Naive thymus-derived CD8-positive, alpha-beta T cell (primary cell): Measurements from ENCODE around the gene NUP98. TPM values are rescaled to one million over a fixed set of nuclear protein-coding genes. Genes with fewer than 3 reads are reported as not detected.
A peak's percentile ranks its signal among the peaks of the same experiment; 100 is the strongest.

Experiments
- ATAC-seq, 2 donors: fragments of 150-1000 bp; cut with Tn5 transposase in 1 of 2; sonication (Bioruptor Pico), chemical (Tn5 transposase) in 1 of 2; 1 replicate in 1 of 2; 2 replicates in 1 of 2; pipeline ENCODE4 v1.10.0; 2021; ENCODE audit warnings: mild to moderate bottlenecking in 2 of 2, moderate library complexity in 2 of 2
- POLR2A ChIA-PET: fragments of 350-600 bp; sonication (Branson Sonifier 250); formaldehyde crosslinking; loops from one replicate; lab custom pipeline; 2021; ENCODE audit warnings: antibody characterized with exemption; lab: Charles Lee
- DNase-seq, 10 donors: peaks; one replicate each; pipeline versions ENCODE4 v3.0.0 to v3.0.0-alpha.2; 2020 to 2022
- H3K27ac Mint-ChIP-seq, 10 donors: one replicate each; pipeline ENCODE4 v1.8.0; 2020 to 2022; ENCODE audit warnings: mild to moderate bottlenecking in 10 of 10, mixed read lengths in 10 of 10, moderate library complexity in 4 of 10, inconsistent platforms in 1 of 10
- H3K27me3 Mint-ChIP-seq, 5 donors: one replicate each; pipeline ENCODE4 v1.8.0; 2021 to 2022; ENCODE audit warnings: mixed read lengths in 5 of 5
- H3K36me3 Mint-ChIP-seq, 3 donors: one replicate each; pipeline ENCODE4 v1.8.0; 2020 to 2022; ENCODE audit warnings: mixed read lengths in 3 of 3, mild to moderate bottlenecking in 2 of 3, inconsistent platforms in 1 of 3
- H3K4me1 Mint-ChIP-seq, 4 donors: one replicate each; pipeline ENCODE4 v1.8.0; 2021 to 2022; ENCODE audit warnings: mixed read lengths in 4 of 4
- H3K4me3 Mint-ChIP-seq, 10 donors: one replicate each; pipeline ENCODE4 v1.8.0; 2020 to 2022; ENCODE audit warnings: mild to moderate bottlenecking in 10 of 10, mixed read lengths in 10 of 10, moderate library complexity in 6 of 10, inconsistent platforms in 1 of 10
- H3K9me3 Mint-ChIP-seq, 9 donors: one replicate each; pipeline ENCODE4 v1.8.0; 2020 to 2022; ENCODE audit warnings: mixed read lengths in 9 of 9, mild to moderate bottlenecking in 3 of 9, inconsistent platforms in 1 of 9, moderate library complexity in 1 of 9
- polyA plus RNA-seq, 3 donors: library from polyadenylated mRNA; unstranded; fragments of 300-500 nt; fragmentation: Illumina TruSeq; gene quantifications; one replicate each; pipeline ENCODE4 v1.2.3, GENCODE V29; 2021
- total RNA-seq, 8 experiments: library from RNA in 2 of 8; stranded (reverse) in 2 of 8; gene quantifications; one replicate each; pipeline ENCODE4 v1.2.3 and lab custom pipeline; 2021 to 2026

The NUP98 gene
- total and polyA plus RNA-seq, 5 experiments from 2014 or later: 31.8 to 126 (median 50.9) TPM

DNA sequence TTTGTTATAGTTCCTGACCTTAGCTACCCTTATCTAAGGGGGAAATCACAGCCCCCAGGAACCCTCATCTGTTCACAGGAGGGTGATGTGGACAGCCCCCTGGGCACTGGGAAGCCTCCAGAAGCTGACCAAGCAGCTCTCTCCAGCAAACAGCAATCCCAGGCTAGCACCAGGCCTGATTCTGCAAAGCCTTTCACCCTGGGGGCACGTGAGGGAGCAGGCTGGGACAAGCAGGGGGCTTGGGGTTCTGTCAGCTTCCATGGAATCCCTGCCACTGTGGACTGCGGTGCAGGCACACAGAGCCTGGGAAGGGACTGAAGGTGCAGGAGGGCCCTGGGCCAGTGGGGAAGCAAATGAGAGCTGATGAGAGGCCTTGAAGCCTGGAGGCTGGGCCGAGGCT is 13.1 kb upstream of the NUP98 start:
- ATAC-seq: no peak
- H3K4me1 Mint-ChIP-seq: peaks cover 12 to 30% (median 17%) of the 10 kb centered on the region in 4 donors
- peaks cover 0 to 2% (median 0%) of the 10 kb centered on the region in 3 donors for H3K36me3 Mint-ChIP-seq
- no peaks in the 10 kb centered on the region for H3K27me3 Mint-ChIP-seq
- DNase-seq: no peak
- no peak overlapping the region for H3K4me3 Mint-ChIP-seq
- POLR2A ChIA-PET: no interaction called here
- no peaks in the 10 kb centered on the region for H3K9me3 Mint-ChIP-seq
- no peak overlapping the region for H3K27ac Mint-ChIP-seq

DNA sequence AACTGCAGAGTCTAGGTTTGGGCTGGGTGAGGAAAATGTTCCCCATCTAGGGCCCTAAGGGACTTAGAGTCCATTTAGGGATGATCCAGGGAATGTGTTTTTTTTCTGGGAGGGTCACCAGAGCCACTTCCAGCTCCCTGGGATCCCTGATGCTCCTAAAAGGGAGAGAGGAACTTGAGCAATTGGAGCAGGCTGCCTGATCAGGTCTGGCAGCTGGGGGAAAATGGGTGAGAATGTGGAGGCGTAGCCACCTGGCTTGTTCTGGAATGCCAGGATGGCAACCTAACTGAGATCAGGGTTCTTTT is 12.2 kb upstream of the NUP98 start:
- ATAC-seq (no peak), DNase-seq (no peak)
- Mint-ChIP-seq H3K27me3 (no peaks in the 10 kb centered on the region), H3K4me1 (peaks cover 12 to 30% (median 17%) of the 10 kb centered on the region in 4 donors), H3K36me3 (peaks cover 0 to 2% (median 0%) of the 10 kb centered on the region in 3 donors), H3K27ac (peak overlapping the region in 4 of 10 donors; percentile 18 to 74 (median 58)), H3K9me3 (no peaks in the 10 kb centered on the region), H3K4me3 (peak overlapping the region in 2 of 10 donors; percentile 13 to 48)
- POLR2A ChIA-PET: interaction anchor here (0.9 to 4.0 kb wide), 6 partner anchors 11 to 263 kb away, joined by 3 to 29 read pairs (median 7); partner anchors contain the start of genes NUP98 and STIM1

DNA sequence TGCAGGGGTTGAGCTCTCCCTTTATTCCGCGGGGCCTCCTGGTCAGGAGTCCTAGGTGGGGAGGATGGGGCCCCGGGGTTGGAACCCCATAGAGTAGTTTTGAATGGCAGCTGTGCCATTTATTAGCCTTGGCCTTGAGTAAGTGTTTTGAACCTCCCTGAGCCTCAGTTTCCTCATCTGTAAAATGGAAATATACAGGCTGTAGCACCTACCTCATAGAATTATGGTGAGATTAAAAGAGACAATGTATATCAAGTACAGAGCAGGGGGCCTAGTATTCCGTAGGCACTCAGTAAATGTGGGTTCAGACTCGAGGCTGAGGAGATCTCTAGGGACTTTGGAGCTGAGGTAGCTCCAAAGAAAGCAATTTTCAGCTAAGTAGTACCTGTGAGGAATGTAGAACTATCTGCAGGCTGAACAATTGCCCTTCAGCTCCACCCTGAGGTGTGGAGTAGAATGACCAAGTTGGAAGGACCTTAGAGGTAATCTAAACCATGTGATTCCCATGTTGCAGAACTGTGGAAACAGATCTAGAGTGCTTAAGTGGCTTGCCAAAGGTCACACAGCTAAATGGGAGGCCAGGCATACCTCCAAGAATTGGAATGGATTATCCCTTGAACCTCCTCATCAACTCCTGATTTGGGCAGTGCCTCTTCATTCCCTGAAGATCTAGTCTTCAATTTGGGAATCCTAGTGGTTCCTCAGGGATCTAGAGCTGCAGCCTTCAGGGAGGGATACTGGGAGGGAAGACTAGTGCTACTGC is 11.7 kb upstream of the NUP98 start:
- Mint-ChIP-seq H3K27ac (peak overlapping the region; percentile 58 to 92 (median 80)), H3K36me3 (peaks cover 0 to 2% (median 0%) of the 10 kb centered on the region in 3 donors), H3K9me3 (no peaks in the 10 kb centered on the region), H3K4me3 (peak overlapping the region; percentile 86 to 100 (median 96)), H3K27me3 (no peaks in the 10 kb centered on the region), H3K4me1 (peaks cover 12 to 30% (median 17%) of the 10 kb centered on the region in 4 donors)
- ATAC-seq (peak; percentile 72 to 85), DNase-seq (peak in 9 of 10 donors; percentile 33 to 74 (median 50))
- POLR2A ChIA-PET: interaction anchor here (0.7 to 4.0 kb wide), 9 partner anchors 10 to 263 kb away, joined by 3 to 29 read pairs (median 4); partner anchors contain the start of genes NUP98, RHOG and STIM1

DNA sequence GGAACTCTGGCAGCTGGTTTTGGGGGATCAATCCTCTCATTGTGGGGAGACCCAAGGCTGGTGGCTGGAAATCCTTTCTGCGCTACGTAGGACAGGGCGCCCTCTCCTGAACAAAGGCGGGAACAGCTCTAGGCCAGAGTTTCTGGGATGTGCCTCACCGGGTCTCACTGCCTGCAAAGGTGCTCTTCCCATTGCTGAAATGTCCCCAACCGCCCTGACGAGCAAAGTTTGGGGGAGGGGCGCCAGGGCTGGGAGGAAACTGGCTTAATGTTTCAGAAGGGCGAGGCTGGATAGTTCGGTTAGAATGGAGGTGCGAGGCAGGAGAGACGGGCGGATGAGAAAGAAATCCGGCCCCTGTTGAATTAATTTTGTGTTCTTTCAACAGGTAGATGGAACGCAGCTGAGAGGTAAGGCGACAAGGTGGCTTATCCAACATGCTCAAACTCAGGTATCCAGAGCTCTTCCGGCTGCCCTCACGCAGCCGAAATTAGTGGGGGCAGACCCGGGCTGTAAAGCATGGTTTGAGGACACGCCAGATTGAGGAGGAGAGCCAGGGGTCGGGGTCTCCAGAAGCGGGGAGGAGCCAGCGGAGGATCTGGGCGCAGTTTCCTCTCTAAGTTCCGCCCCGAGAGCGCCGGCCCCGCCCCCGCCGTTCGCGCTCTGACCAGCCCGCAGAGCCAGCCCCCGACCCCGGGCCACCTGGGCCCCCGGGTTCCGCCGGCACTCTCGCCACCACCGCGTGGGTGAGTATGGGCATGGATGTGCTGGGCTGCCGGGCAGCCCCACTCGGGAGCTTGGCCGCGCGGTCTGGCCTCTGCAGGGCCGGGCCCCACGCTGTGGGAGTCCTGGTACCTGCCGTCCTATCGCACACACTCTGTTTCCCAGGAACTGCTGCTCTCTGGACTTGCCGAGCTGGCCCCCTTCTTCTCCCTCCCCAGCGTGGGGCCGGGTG is 10.8 kb upstream of the NUP98 start, which contains the start of gene PGAP2:
Gene PGAP2, plus strand, starts transcription at position 652 of the 952 bp plus-strand sequence. CDS start 2,700 bp downstream, outside the sequence.
- DNase-seq (peak; percentile 32 to 74 (median 54)), ATAC-seq (peak; percentile 70 to 81)
- no peaks in the 10 kb centered on the region for H3K27me3 Mint-ChIP-seq
- H3K9me3 Mint-ChIP-seq: no peaks in the 10 kb centered on the region
- peak within 1 kb of the TSS; percentile 82 to 99 (median 94) for H3K27ac Mint-ChIP-seq
- peaks cover 12 to 30% (median 17%) of the 10 kb centered on the region in 4 donors for H3K4me1 Mint-ChIP-seq
- peak within 1 kb of the TSS; percentile 94 to 100 (median 97) for H3K4me3 Mint-ChIP-seq
- POLR2A ChIA-PET: interaction anchor here (0.7 to 4.0 kb wide), 11 partner anchors 9 to 264 kb away, joined by 3 to 29 read pairs (median 4); partner anchors contain the start of genes NUP98, RHOG and STIM1
- peaks cover 0 to 2% (median 0%) of the 10 kb centered on the region in 3 donors for H3K36me3 Mint-ChIP-seq

DNA sequence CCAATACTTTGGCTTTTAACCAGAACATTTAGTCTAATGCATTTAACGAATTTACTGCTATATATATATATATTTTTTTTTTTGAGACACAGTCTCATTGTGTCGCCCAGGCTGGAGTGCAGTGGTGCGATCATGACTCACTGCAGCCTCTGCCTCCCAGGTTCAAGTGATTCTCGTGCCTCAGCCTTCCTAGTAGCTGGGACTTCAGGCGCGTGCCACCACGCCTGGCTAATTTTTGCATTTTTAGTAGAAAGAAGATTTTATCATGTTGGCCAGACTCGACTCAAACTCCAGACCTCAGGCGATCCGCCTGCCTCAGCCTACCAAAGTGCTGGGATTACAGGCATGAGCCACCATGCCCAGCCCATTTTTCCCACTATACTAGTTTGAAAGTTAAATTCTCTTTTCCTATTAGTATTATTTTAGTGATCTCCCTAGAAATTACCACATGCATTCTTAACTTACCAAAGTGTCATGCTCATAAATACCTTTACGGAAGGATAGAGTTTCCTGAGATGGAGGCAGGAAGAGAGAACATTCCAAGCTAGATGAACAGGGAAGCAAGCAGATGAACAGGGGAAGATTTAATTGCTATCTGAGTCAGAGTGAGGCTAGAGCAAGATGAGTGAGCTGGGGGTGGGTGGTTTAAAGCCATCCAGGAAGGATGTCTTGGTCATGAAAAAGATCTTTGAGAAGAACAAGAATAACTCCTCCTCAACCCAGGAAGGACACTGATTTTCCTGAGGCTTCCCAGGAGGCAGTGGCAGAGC is 6.6 kb upstream of the NUP98 start:
- POLR2A ChIA-PET: interaction anchor here (1.4 kb wide), 1 partner anchor 38 kb away, joined by 3 read pairs; no protein-coding TSS in a partner anchor
- Mint-ChIP-seq H3K27me3 (no peaks in the 10 kb centered on the region), H3K4me1 (peaks cover 4 to 22% (median 16%) of the 10 kb centered on the region in 4 donors), H3K9me3 (no peaks in the 10 kb centered on the region), H3K4me3 (no peak overlapping the region), H3K27ac (peak overlapping the region in 2 of 10 donors; percentile 68 to 71), H3K36me3 (no peaks in the 10 kb centered on the region)
- ATAC-seq: no peak
- DNase-seq: no peak

DNA sequence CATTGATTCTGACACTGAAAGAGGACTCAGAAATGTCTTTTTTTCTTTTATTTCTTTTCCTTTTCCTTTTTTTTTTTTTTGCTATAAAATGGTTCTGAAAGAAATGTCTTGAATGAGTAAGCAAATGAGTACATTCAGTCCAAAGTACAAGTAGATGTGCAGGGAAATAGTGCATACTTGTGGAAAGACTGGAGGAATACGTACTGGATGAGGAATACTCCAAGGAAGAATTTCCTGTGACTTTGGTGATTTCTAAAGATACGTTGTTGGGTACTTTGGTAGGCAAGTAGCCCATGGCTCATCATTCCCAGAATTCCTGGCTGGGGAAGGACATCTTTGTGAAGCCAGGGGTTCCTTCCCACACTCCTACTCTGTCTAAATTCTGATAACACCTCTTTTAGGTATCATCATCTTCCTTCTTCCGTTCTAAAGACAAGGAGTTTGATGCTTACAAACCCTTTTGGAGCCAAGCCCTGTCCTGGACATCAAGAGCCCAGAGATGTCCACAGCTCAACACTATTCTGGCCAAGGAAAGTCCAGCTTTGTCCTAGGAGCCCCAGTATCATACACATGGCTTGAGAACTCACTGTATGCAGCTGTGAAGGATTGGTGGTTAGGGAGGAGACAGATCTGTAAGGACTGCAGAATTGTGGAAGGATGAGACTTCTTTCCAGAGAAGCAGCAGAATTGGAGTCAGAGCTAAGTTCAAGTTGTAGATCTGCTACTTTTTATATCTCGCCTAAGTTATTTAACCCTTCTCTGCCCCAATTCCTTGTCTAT is 4.8 kb upstream of the NUP98 start:
- no peak for ATAC-seq
- Mint-ChIP-seq H3K27ac (peak overlapping the region in 4 of 10 donors; percentile 48 to 87 (median 76)), H3K36me3 (no peaks in the 10 kb centered on the region), H3K4me3 (no peak overlapping the region), H3K4me1 (peaks cover 2 to 24% (median 15%) of the 10 kb centered on the region in 4 donors), H3K27me3 (peaks cover 0 to 2% (median 0%) of the 10 kb centered on the region in 5 donors), H3K9me3 (no peaks in the 10 kb centered on the region)
- POLR2A ChIA-PET: interaction anchor here (0.6 kb wide), 1 partner anchor 10 kb away, joined by 3 read pairs; no protein-coding TSS in a partner anchor
- no peak for DNase-seq

DNA sequence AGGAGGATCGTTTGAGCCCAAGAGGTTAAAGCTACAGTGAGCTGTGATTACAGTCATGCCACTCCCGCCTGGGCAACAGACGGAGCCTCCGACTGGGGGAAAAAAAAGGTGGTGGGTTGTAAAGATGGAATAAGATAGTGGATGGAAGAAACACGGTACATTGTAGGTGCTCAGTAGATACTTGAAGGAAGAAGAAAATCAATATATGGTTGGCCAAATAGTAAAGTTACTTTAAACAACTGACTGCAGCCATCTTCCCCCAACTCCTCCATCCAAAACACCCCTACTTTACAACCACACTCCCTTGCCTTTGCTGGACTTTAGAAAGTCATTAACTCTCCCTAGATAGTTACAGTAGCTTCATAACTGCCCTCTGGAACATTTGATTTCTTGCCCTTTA is 2.5 kb upstream of the NUP98 start:
- peaks cover 0 to 2% (median 0%) of the 10 kb centered on the region in 5 donors for H3K27me3 Mint-ChIP-seq
- POLR2A ChIA-PET: interaction anchor here (0.7 to 3.0 kb wide), 2 partner anchors 8 to 14 kb away, joined by 3 to 29 read pairs; partner anchors contain the start of gene PGAP2
- H3K27ac Mint-ChIP-seq: peak overlapping the region in 8 of 10 donors; percentile 64 to 100 (median 90)
- no peaks in the 10 kb centered on the region for H3K9me3 Mint-ChIP-seq
- peaks cover 0 to 5% (median 0%) of the 10 kb centered on the region in 3 donors for H3K36me3 Mint-ChIP-seq
- peak overlapping the region in 2 of 10 donors; percentile 13 to 43 for H3K4me3 Mint-ChIP-seq
- no peak for DNase-seq
- no peak for ATAC-seq
- H3K4me1 Mint-ChIP-seq: peaks cover 14 to 42% (median 35%) of the 10 kb centered on the region in 4 donors

DNA sequence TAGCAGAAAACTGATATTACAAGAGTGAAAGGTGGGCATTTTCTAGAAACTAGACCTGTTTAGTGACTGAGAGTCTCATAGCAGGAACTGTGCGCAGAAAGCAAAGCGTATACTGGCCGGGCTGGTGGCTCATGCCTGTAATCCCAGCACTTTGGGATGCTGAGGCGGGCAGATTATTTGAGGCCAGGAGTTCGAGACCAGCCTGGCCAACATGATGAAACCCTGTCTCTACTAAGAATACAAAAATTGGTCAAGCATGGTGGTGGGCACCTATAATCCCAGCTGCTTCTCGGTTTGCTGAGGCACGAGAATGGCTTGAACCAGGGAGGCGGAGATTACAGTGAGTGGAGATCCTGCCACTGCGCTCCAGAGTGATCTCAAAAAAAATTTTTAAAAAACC is 1.8 kb upstream of the NUP98 start:
- Mint-ChIP-seq H3K4me3 (peak overlapping the region in 9 of 10 donors; percentile 86 to 97 (median 96)), H3K36me3 (peaks cover 0 to 12% (median 0%) of the 10 kb centered on the region in 3 donors), H3K27ac (peak overlapping the region in 9 of 10 donors; percentile 98 to 100 (median 99)), H3K9me3 (no peaks in the 10 kb centered on the region), H3K27me3 (peaks cover 0 to 2% (median 0%) of the 10 kb centered on the region in 5 donors), H3K4me1 (peaks cover 17 to 49% (median 42%) of the 10 kb centered on the region in 4 donors)
- DNase-seq: no peak
- no peak for ATAC-seq
- POLR2A ChIA-PET: interaction anchor here (1.0 to 3.0 kb wide), 3 partner anchors 9 to 42 kb away, joined by 7 to 29 read pairs (median 27); partner anchors contain the start of genes PGAP2 and RHOG

DNA sequence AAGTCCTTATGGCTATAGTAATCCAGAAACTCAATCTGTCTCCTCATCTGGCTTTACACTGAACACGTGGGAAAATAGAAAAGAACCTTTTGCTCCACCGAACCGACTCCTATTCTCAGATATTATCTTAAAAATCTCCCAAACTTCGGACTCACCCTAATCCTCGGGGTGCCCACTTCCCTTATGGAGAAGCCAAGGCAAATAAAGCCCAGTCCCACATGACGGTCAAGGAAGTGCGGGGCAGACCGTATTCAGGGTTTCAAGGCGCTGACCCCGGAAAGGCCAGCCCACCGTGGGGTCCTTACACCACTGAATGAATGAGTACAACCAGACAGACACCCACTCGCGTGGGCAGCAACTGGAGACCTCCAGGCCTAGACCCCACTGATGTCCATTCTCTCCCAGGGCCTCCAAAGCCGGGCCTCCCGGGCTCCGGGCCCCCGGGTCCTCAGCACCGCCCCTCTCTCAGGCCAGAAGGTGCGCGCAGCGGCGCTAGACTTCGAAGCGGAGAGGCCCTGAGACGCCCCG is 489 bp downstream of the NUP98 start:
- H3K9me3 Mint-ChIP-seq: no peaks in the 10 kb centered on the region
- H3K36me3 Mint-ChIP-seq: peaks cover 0 to 33% (median 0%) of the 10 kb centered on the region in 3 donors
- peak overlapping the region; percentile 86 to 97 (median 96) for H3K4me3 Mint-ChIP-seq
- H3K27me3 Mint-ChIP-seq: peaks cover 0 to 2% (median 0%) of the 10 kb centered on the region in 5 donors
- peaks cover 17 to 65% (median 55%) of the 10 kb centered on the region in 4 donors for H3K4me1 Mint-ChIP-seq
- ATAC-seq: peak in 1 of 2 donors; percentile 45
- POLR2A ChIA-PET: interaction anchor here (0.7 to 2.6 kb wide), 6 partner anchors 12 to 70 kb away, joined by 3 to 27 read pairs (median 8); partner anchors contain the start of genes PGAP2 and RHOG
- no peak for DNase-seq
- peak overlapping the region; percentile 93 to 100 (median 99) for H3K27ac Mint-ChIP-seq

DNA sequence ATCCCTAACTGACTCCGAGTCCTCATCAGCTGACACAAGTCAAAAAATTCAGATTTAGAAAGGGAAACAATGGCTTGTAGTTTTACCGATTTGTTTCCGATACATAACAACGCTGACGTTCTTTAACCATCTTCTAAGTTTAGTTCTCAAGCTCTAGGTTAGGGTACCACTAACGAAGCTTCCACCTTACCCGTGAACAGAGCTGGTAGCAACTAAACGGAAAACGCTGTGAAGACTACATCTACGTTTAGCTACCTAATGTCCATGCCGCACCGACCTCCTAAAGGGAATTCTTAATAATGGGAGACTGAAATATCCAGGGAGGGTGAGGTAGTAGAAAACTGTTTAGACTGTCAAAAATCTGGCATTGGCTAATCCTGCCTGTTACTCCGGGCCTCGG is 1.0 kb downstream of the NUP98 start:
- Mint-ChIP-seq H3K4me3 (peak overlapping the region; percentile 86 to 97 (median 96)), H3K36me3 (peaks cover 0 to 37% (median 0%) of the 10 kb centered on the region in 3 donors), H3K9me3 (no peaks in the 10 kb centered on the region), H3K4me1 (peaks cover 17 to 65% (median 55%) of the 10 kb centered on the region in 4 donors), H3K27ac (peak overlapping the region; percentile 93 to 100 (median 99)), H3K27me3 (peaks cover 0 to 2% (median 0%) of the 10 kb centered on the region in 5 donors)
- peak in 1 of 10 donors; percentile 17 for DNase-seq
- ATAC-seq: no peak
- POLR2A ChIA-PET: interaction anchor here (0.9 to 2.3 kb wide), 3 partner anchors 11 to 44 kb away, joined by 3 to 10 read pairs (median 8); partner anchors contain the start of genes PGAP2 and RHOG
